Measurements from ENCODE around the gene XRCC1. TPM values are rescaled to one million over a fixed set of nuclear protein-coding genes. Genes with fewer than 3 reads are reported as not detected.
A peak's percentile ranks its signal among the peaks of the same experiment; 100 is the strongest.

Gene XRCC1
- total and polyA plus RNA-seq, 4 experiments from 2014 or later, result 16.3 to 41.0 (median 31.2) TPM

DNA sequence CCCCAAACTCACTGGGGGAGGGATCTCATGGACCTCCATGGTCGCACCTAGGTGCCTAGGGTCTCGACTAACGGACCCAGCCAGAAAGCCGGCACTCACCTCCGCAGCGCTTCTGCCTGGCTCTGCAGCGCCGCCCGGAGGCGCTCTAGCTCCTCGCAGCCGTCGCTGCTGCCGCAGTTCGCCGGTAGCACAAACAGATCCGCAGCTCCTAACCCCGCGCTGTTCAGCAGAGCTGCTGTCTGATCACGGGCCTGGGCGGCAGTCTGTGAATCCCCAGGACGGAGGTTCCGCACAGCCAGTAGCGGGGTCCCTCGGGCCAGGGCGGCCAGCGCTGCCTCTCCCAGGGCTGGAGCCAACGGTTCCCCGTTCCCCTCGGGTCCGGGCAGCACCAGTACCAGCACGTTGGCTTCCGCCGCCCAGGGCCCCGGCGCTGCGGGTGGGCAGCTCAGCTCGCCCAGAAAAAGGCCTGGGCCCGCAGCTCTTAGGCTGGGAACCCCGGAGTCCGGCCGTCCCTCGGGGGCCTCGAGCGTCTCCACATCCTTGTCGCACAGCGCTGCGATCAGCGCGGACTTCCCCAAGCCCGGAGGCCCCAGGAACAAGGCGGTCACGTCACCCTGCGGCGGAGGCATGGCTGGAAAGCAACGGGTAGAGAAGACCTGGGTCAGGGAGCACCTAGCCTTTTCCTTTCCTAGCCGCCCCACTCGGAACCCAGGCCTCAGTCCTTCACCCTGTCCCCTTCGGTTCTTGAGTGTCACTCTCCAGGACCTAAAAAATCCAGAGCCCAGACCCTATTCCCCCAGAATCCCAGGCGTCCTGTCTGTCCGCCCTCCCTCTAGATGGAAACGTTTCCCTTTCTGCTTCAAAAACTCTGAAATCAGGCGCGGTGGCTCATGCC is 19.6 kb upstream of the XRCC1 start:
- H3K36me3 ChIP-seq (ENCODE audit: insufficient read depth, low read length), result peaks cover 22% of the 10 kb centered on the region
- ChIA-PET POLR2A (ENCODE audit: partially characterized antibody) (interaction anchor here (0.9 to 5.1 kb wide), 21 partner anchors 10 to 190 kb away, joined by 3 to 61 read pairs (median 6); partner anchors contain the start of genes PINLYP, PLAUR, XRCC1 and ZNF428), CTCF (ENCODE audit: partially characterized antibody) (interaction anchor here (0.6 to 7.2 kb wide), 36 partner anchors 10 to 215 kb away, joined by 3 to 245 read pairs (median 7); partner anchors contain the start of genes PHLDB3, PINLYP, XRCC1 and ZNF575)
- H3K27me3 Mint-ChIP-seq, result no peaks in the 10 kb centered on the region
- H3K36me3 Mint-ChIP-seq, result peaks cover 4 to 42% of the 10 kb centered on the region in 2 donors
- H3K4me3 Mint-ChIP-seq, result peak overlapping the region; percentile 93 to 98 (median 95)
- H3K27ac ChIP-seq (ENCODE audit: low read depth, low read length), result peak overlapping the region; percentile 93
- peak; percentile 77 to 86 (median 80) for DNase-seq
- no peaks in the 10 kb centered on the region for H3K27me3 ChIP-seq (ENCODE audit: insufficient read depth, low read length)
- no peaks in the 10 kb centered on the region for H3K9me3 Mint-ChIP-seq
- H3K4me1 Mint-ChIP-seq, result peaks cover 24 to 53% (median 37%) of the 10 kb centered on the region in 4 donors
- H3K27ac Mint-ChIP-seq, result peak overlapping the region; percentile 100
- intact Hi-C loops (cut with micrococcal nuclease), result loop anchor here (1.0 to 5.0 kb wide), 4 partner anchors 68 to 156 kb away; partner anchors contain the start of gene ETHE1
- no peaks in the 10 kb centered on the region for H3K9me3 ChIP-seq (ENCODE audit: control insufficient read depth in 1 of 2, low read length in 2 of 2)
- peaks cover 26% of the 10 kb centered on the region for H3K4me1 ChIP-seq (ENCODE audit: insufficient read depth, low read length)
- H3K4me3 ChIP-seq (ENCODE audit: low read length in 2 of 2), result peak overlapping the region; percentile 50 to 98

GRCh38 chr19:43594081-43594697 is 18.9 kb upstream of the XRCC1 start:
- Mint-ChIP-seq H3K4me1 (peaks cover 27 to 58% (median 42%) of the 10 kb centered on the region in 4 donors), H3K27ac (peak overlapping the region; percentile 22 to 100 (median 96)), H3K27me3 (no peaks in the 10 kb centered on the region), H3K9me3 (no peaks in the 10 kb centered on the region), H3K4me3 (peak overlapping the region in 7 of 8 donors; percentile 27 to 98 (median 94)), H3K36me3 (peaks cover 7 to 36% of the 10 kb centered on the region in 2 donors)
- Histone ChIP-seq H3K27ac (ENCODE audit: low read depth, low read length) (peak overlapping the region; percentile 93), H3K4me3 (ENCODE audit: low read length in 2 of 2) (no peak overlapping the region), H3K9me3 (ENCODE audit: control insufficient read depth in 1 of 2, low read length in 2 of 2) (no peaks in the 10 kb centered on the region), H3K36me3 (ENCODE audit: insufficient read depth, low read length) (peaks cover 14% of the 10 kb centered on the region), H3K27me3 (ENCODE audit: insufficient read depth, low read length) (no peaks in the 10 kb centered on the region), H3K4me1 (ENCODE audit: insufficient read depth, low read length) (peaks cover 26% of the 10 kb centered on the region)
- ChIA-PET CTCF (ENCODE audit: partially characterized antibody) (interaction anchor here (0.9 to 7.2 kb wide), 34 partner anchors 9 to 216 kb away, joined by 3 to 245 read pairs (median 8); partner anchors contain the start of genes PHLDB3, PINLYP, XRCC1 and ZNF575), POLR2A (ENCODE audit: partially characterized antibody) (interaction anchor here (0.9 to 5.1 kb wide), 19 partner anchors 19 to 191 kb away, joined by 3 to 61 read pairs (median 6); partner anchors contain the start of genes PINLYP, PLAUR, XRCC1 and ZNF575)
- intact Hi-C loops (cut with micrococcal nuclease), result loop anchor here (1.0 to 2.0 kb wide), 3 partner anchors 67 to 155 kb away; partner anchors contain the start of gene ETHE1
- DNase-seq, result no peak

GRCh38 chr19:43592800-43593350 is 17.5 kb upstream of the XRCC1 start:
- Mint-ChIP-seq H3K4me3 (peak overlapping the region in 1 of 8 donors; percentile 78), H3K27ac (peak overlapping the region in 2 of 7 donors; percentile 42 to 85), H3K9me3 (no peaks in the 10 kb centered on the region), H3K27me3 (no peaks in the 10 kb centered on the region), H3K36me3 (peaks cover 7 to 32% of the 10 kb centered on the region in 2 donors), H3K4me1 (peaks cover 23 to 50% (median 35%) of the 10 kb centered on the region in 4 donors)
- ChIA-PET POLR2A (ENCODE audit: partially characterized antibody) (interaction anchor here (4.4 to 5.1 kb wide), 2 partner anchors 18 to 38 kb away, joined by 49 to 61 read pairs; partner anchors contain the start of genes PINLYP and XRCC1), CTCF (ENCODE audit: partially characterized antibody) (interaction anchor here (3.9 to 7.2 kb wide), 4 partner anchors 23 to 145 kb away, joined by 16 to 245 read pairs (median 51); no protein-coding TSS in a partner anchor)
- no peak for DNase-seq
- Histone ChIP-seq H3K4me3 (ENCODE audit: low read length in 2 of 2) (no peak overlapping the region), H3K27me3 (ENCODE audit: insufficient read depth, low read length) (no peaks in the 10 kb centered on the region), H3K4me1 (ENCODE audit: insufficient read depth, low read length) (peaks cover 21% of the 10 kb centered on the region), H3K9me3 (ENCODE audit: control insufficient read depth in 1 of 2, low read length in 2 of 2) (no peaks in the 10 kb centered on the region), H3K27ac (ENCODE audit: low read depth, low read length) (no peak overlapping the region), H3K36me3 (ENCODE audit: insufficient read depth, low read length) (peaks cover 7% of the 10 kb centered on the region)
- intact Hi-C loops (cut with micrococcal nuclease), result no loop called here

- no peaks in the 10 kb centered on the region for H3K9me3 ChIP-seq (ENCODE audit: control insufficient read depth in 1 of 2, low read length in 2 of 2)
- Mint-ChIP-seq H3K4me1 (peaks cover 16 to 43% (median 28%) of the 10 kb centered on the region in 4 donors), H3K36me3 (peaks cover 7 to 29% of the 10 kb centered on the region in 2 donors), H3K27me3 (no peaks in the 10 kb centered on the region), H3K27ac (no peak overlapping the region), H3K9me3 (no peaks in the 10 kb centered on the region), H3K4me3 (no peak overlapping the region)
- ChIA-PET POLR2A (ENCODE audit: partially characterized antibody) (interaction anchor here (0.6 kb wide), 1 partner anchor 30 kb away, joined by 3 read pairs; no protein-coding TSS in a partner anchor), CTCF (ENCODE audit: partially characterized antibody) (interaction anchor here (4.2 to 7.2 kb wide), 2 partner anchors 30 to 39 kb away, joined by 59 to 245 read pairs; no protein-coding TSS in a partner anchor)
- no peak overlapping the region for H3K27ac ChIP-seq (ENCODE audit: low read depth, low read length)
- intact Hi-C loops (cut with micrococcal nuclease), result no loop called here
- peaks cover 14% of the 10 kb centered on the region for H3K4me1 ChIP-seq (ENCODE audit: insufficient read depth, low read length)
- no peak overlapping the region for H3K4me3 ChIP-seq (ENCODE audit: low read length in 2 of 2)
- H3K36me3 ChIP-seq (ENCODE audit: insufficient read depth, low read length), result peaks cover 7% of the 10 kb centered on the region
- DNase-seq, result no peak
- H3K27me3 ChIP-seq (ENCODE audit: insufficient read depth, low read length), result no peaks in the 10 kb centered on the region
These were observed 16.8 kb upstream of the XRCC1 start for GRCh38 chr19:43591904-43592772.

DNA sequence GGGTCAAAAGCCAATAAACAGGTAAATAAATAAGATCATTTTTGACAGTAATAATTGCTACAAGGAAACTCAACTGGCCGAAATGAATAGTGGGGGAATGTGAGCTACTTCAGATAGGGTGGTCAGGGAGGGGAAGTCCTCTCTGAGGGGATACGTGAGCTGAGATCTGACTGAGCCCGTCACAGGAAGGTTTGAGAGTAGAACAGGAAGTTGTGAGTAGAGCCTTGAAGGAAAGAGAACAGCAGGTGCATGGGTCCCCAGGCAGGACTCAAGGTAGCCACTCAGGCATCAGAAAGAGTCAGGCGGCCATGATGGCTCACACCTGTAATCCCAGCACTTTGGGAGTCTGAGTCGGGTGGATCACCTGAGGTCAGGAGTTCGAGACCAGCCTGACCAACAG is 14.4 kb upstream of the XRCC1 start:
- Histone ChIP-seq H3K27me3 (ENCODE audit: insufficient read depth, low read length) (no peaks in the 10 kb centered on the region), H3K4me1 (ENCODE audit: insufficient read depth, low read length) (peaks cover 8% of the 10 kb centered on the region), H3K36me3 (ENCODE audit: insufficient read depth, low read length) (peaks cover 7% of the 10 kb centered on the region), H3K4me3 (ENCODE audit: low read length in 2 of 2) (no peak overlapping the region), H3K27ac (ENCODE audit: low read depth, low read length) (no peak overlapping the region), H3K9me3 (ENCODE audit: control insufficient read depth in 1 of 2, low read length in 2 of 2) (no peaks in the 10 kb centered on the region)
- Mint-ChIP-seq H3K36me3 (peaks cover 7 to 18% of the 10 kb centered on the region in 2 donors), H3K9me3 (no peaks in the 10 kb centered on the region), H3K4me3 (no peak overlapping the region), H3K27me3 (no peaks in the 10 kb centered on the region), H3K27ac (peak overlapping the region in 6 of 7 donors; percentile 11 to 75 (median 58)), H3K4me1 (peaks cover 9 to 28% (median 16%) of the 10 kb centered on the region in 4 donors)
- DNase-seq, result no peak
- POLR2A ChIA-PET (ENCODE audit: partially characterized antibody), result no interaction called here
- intact Hi-C loops (cut with micrococcal nuclease), result no loop called here
- CTCF ChIA-PET (ENCODE audit: partially characterized antibody), result interaction anchor here (3.2 kb wide), 1 partner anchor 35 kb away, joined by 19 read pairs; no protein-coding TSS in a partner anchor

- no peaks in the 10 kb centered on the region for H3K9me3 Mint-ChIP-seq
- CTCF ChIA-PET (ENCODE audit: partially characterized antibody), result interaction anchor here (1.0 to 3.2 kb wide), 2 partner anchors 35 to 53 kb away, joined by 3 to 19 read pairs; no protein-coding TSS in a partner anchor
- Histone ChIP-seq H3K27me3 (ENCODE audit: insufficient read depth, low read length) (no peaks in the 10 kb centered on the region), H3K27ac (ENCODE audit: low read depth, low read length) (no peak overlapping the region), H3K4me1 (ENCODE audit: insufficient read depth, low read length) (peaks cover 4% of the 10 kb centered on the region), H3K36me3 (ENCODE audit: insufficient read depth, low read length) (peaks cover 7% of the 10 kb centered on the region), H3K4me3 (ENCODE audit: low read length in 2 of 2) (no peak overlapping the region), H3K9me3 (ENCODE audit: control insufficient read depth in 1 of 2, low read length in 2 of 2) (no peaks in the 10 kb centered on the region)
- POLR2A ChIA-PET (ENCODE audit: partially characterized antibody), result no interaction called here
- peaks cover 7 to 18% of the 10 kb centered on the region in 2 donors for H3K36me3 Mint-ChIP-seq
- DNase-seq, result no peak
- intact Hi-C loops (cut with micrococcal nuclease), result no loop called here
- H3K27me3 Mint-ChIP-seq, result no peaks in the 10 kb centered on the region
- H3K4me3 Mint-ChIP-seq, result no peak overlapping the region
- H3K27ac Mint-ChIP-seq, result peak overlapping the region in 6 of 7 donors; percentile 11 to 75 (median 58)
- H3K4me1 Mint-ChIP-seq, result peaks cover 9 to 30% (median 19%) of the 10 kb centered on the region in 4 donors
These were observed 13.9 kb upstream of the XRCC1 start for GRCh38 chr19:43589277-43589676.

All from CD4-positive, alpha-beta memory T cell (primary cell).